Fibroblast of lung (primary cell): Measurements from ENCODE around the gene GRN. TPM values are rescaled to one million over a fixed set of nuclear protein-coding genes. Genes with fewer than 3 reads are reported as not detected.
A peak's percentile ranks its signal among the peaks of the same experiment; 100 is the strongest.
"Not testable (repeated sequence)": the region's sequence is repeated elsewhere in the genome, so short reads cannot be mapped to it uniquely, and the experiment has no call there.

ENCODE experiments used
- DNase-seq, 2 donors: peaks; one replicate each; pipeline versions ENCODE4 v3.0.0 to v3.0.0-alpha.2; 2010; ENCODE audit warnings: low read depth in 2 of 2
- H2AFZ ChIP-seq: 2 replicates; pipeline ENCODE4 v1.5.1; 2012; ENCODE audit warnings: low read length, control low read depth, inconsistent platforms
- H3K27ac ChIP-seq: 2 replicates; pipeline ENCODE4 v1.5.1; 2011; ENCODE audit warnings: low read length, control low read depth; ENCODE audit not compliant: insufficient read depth
- H3K27me3 ChIP-seq: 2 replicates; pipeline ENCODE4 v1.5.1; 2011; ENCODE audit warnings: mild to moderate bottlenecking, low read length; ENCODE audit not compliant: control insufficient read depth, insufficient read depth
- H3K36me3 ChIP-seq: 2 replicates; pipeline ENCODE4 v1.5.1; 2011; ENCODE audit warnings: low read length; ENCODE audit not compliant: control insufficient read depth, insufficient read depth
- H3K4me1 ChIP-seq: 2 replicates; pipeline ENCODE4 v1.5.1; 2011; ENCODE audit warnings: low read length; ENCODE audit not compliant: control insufficient read depth, insufficient read depth; ENCODE audit errors: extremely low read depth
- H3K4me2 ChIP-seq: 2 replicates; pipeline ENCODE4 v1.5.1; 2011; ENCODE audit warnings: low read length, control low read depth; ENCODE audit not compliant: insufficient read depth; ENCODE audit errors: extremely low read depth
- H3K4me3 ChIP-seq, 4 experiments: fragments of 200-600 bp in 1 of 4; sonication (generic) in 1 of 4; replicated peaks in 1 of 4; 2 replicates each; pipeline ENCODE4 v1.5.1; 2011 to 2016; ENCODE audit warnings: low read length in 4 of 4, low read depth in 3 of 4, mild to moderate bottlenecking in 3 of 4, control low read depth in 2 of 4, inconsistent platforms in 1 of 4, mixed read lengths in 1 of 4; ENCODE audit not compliant: insufficient read depth in 1 of 4; ENCODE audit errors: control extremely low read depth in 1 of 4
- H3K79me2 ChIP-seq: 2 replicates; pipeline ENCODE4 v1.5.1; 2012; ENCODE audit warnings: mild to moderate bottlenecking, low read length, inconsistent platforms; ENCODE audit not compliant: control insufficient read depth, insufficient read depth
- H3K9ac ChIP-seq: 2 replicates; pipeline ENCODE4 v1.5.1; 2011; ENCODE audit warnings: mild to moderate bottlenecking, low read length, control low read depth; ENCODE audit not compliant: insufficient read depth
- H3K9me3 ChIP-seq: 2 replicates; pipeline ENCODE4 v1.5.1; 2012; ENCODE audit warnings: low read depth, low read length; ENCODE audit not compliant: control insufficient read depth, insufficient read depth
- H4K20me1 ChIP-seq: 2 replicates; pipeline ENCODE4 v1.5.1; 2011; ENCODE audit warnings: low read length; ENCODE audit not compliant: control insufficient read depth, insufficient read depth; ENCODE audit errors: extremely low read depth
- EZH2 ChIP-seq: IDR thresholded peaks from 2 replicates; pipeline ENCODE4 v1.5.1; 2012; ENCODE audit warnings: low read length, control low read depth, mild to moderate bottlenecking; ENCODE audit errors: missing control alignments
- polyA plus RNA-seq, 2 donors: library from polyadenylated mRNA; depleted of rRNA in 1 of 2; stranded (reverse) in 1 of 2; unstranded in 1 of 2; fragments of >200 nt; gene quantifications; 2 replicates each; pipeline ENCODE4 v1.2.1, GENCODE V29; 2011 to 2012; ENCODE audit warnings: missing spikeins in 1 of 2
- total RNA-seq: library from RNA; depleted of rRNA; stranded (reverse); fragments of >200 nt; gene quantifications from 2 replicates; pipeline ENCODE4 v1.2.1, GENCODE V29; 2014
- TF ChIP-seq, protein P1 (sequence below), 2 donors: IDR thresholded peaks in 1 of 2; conservative IDR thresholded peaks in 1 of 2; 1 replicate in 1 of 2; 2 replicates in 1 of 2; pipeline ENCODE4 v1.5.1; 2011 to 2012; ENCODE audit warnings: low read length in 2 of 2, control low read depth in 1 of 2, inconsistent platforms in 1 of 2, low read depth in 1 of 2, mild to moderate bottlenecking in 1 of 2

GRN gene
- total and polyA plus RNA-seq, 2 donors (not counting 1 experiment from before 2014, with no cell fraction given): 146 to 315 TPM

DNA sequence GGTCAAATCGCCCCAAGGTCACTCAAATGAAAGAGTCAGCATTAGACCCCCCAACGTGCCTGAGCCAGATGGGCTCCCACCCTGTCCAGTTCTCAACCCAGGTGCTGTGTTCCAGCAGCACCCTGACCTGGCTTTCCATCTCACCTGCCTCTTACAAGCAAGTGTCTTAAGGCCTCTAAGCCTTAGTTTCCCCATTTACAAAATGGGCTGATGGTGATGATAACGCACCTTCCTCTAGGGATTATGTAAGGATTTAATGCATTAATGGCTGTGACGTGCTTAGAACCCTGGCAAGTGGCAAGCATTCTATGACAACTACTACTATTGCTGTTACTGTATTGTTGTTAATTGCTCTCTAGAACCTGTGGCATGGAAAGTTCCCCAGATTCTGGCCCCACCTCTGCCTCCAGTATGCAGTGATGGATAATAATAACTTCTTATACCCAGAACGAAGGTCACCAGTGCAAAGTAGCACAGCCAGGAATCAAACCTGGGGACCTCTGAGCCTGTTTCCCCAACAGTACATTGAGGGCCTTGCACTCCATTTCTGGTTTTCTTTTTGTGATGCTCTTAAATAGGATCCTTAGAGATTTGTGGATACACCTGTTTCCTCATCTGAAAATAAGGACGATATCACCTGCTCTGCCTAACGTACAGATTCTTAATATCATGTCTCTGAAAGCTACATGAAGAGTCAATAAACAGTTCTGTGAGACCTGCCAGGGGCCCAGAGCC, 17.2 kb upstream of the GRN start:
- TF ChIP-seq, protein P1, sequence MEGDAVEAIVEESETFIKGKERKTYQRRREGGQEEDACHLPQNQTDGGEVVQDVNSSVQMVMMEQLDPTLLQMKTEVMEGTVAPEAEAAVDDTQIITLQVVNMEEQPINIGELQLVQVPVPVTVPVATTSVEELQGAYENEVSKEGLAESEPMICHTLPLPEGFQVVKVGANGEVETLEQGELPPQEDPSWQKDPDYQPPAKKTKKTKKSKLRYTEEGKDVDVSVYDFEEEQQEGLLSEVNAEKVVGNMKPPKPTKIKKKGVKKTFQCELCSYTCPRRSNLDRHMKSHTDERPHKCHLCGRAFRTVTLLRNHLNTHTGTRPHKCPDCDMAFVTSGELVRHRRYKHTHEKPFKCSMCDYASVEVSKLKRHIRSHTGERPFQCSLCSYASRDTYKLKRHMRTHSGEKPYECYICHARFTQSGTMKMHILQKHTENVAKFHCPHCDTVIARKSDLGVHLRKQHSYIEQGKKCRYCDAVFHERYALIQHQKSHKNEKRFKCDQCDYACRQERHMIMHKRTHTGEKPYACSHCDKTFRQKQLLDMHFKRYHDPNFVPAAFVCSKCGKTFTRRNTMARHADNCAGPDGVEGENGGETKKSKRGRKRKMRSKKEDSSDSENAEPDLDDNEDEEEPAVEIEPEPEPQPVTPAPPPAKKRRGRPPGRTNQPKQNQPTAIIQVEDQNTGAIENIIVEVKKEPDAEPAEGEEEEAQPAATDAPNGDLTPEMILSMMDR (conservative IDR thresholded peaks at IDR 0.05 in 1 of 2, IDR thresholded peaks at IDR 0.05 in 1 of 2; ENCODE audit: low read depth in 1 of 2, low read length in 2 of 2): no peak
- no peak for TF ChIP-seq EZH2
- Histone ChIP-seq H3K4me2 (no peak overlapping the region), H3K27ac (no peak overlapping the region), H3K27me3 (no peaks in the 10 kb centered on the region), H3K79me2 (peaks cover 6% of the 10 kb centered on the region), H3K36me3 (no peaks in the 10 kb centered on the region), H2AFZ (no peak overlapping the region), H4K20me1 (no peaks in the 10 kb centered on the region), H3K9ac (no peak overlapping the region), H3K9me3 (no peaks in the 10 kb centered on the region), H3K4me1 (peaks cover 2% of the 10 kb centered on the region), H3K4me3 (no peak overlapping the region)
- no peak for DNase-seq

DNA sequence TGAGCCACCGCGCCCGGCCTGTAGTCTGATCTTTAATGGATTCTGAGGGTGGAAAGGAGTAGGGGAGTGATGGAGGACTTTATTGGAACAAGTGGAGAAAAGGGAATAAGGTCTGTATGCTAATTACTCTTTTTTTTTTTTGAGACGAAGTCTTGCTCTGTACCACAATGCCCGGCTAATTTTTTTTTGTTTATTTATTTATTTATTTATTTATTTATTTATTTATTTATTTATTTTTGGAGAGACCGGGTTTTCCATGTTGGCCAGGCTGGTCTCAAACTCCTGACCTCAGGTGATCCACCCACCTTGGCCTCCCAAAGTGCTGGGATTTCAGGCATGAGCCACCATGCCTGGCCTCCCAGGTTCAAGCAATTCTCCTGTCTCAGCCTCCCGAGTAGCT, 15.6 kb upstream of the GRN start:
- DNase-seq, H3K9me3 ChIP-seq: not testable (repeated sequence)

DNA sequence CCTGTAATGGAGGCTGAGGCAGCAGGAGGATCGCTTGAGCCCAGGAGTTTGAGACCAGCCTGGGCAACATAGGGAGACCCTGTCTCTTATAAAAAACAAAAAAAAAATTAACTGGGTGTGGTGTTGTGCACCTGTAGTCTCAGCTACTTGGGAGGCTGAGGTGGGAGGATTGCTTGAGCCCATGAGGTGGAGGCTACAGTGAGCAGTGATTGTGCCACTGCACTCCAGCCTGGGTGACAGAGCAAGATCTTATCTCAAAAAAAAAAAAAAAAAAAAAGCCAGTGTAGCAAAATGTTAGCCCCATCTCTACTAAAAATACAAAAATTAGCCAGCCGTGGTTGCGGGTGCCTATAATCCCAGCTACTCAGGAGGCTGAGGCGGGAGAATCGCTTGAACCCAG, 14.8 kb upstream of the GRN start:
- H3K79me2 ChIP-seq, H3K9me3 ChIP-seq, H3K4me1 ChIP-seq, H3K36me3 ChIP-seq, H2AFZ ChIP-seq, H3K27me3 ChIP-seq, H3K27ac ChIP-seq, H3K9ac ChIP-seq, DNase-seq, H4K20me1 ChIP-seq, H3K4me2 ChIP-seq, H3K4me3 ChIP-seq: not testable (repeated sequence)

More for the DNA sequence above, 15.6 kb upstream of the GRN start:
- not testable (repeated sequence) for H3K27me3 ChIP-seq, H3K36me3 ChIP-seq, H3K9ac ChIP-seq, H3K4me1 ChIP-seq, H2AFZ ChIP-seq, H4K20me1 ChIP-seq, H3K27ac ChIP-seq, H3K79me2 ChIP-seq, H3K4me2 ChIP-seq, H3K4me3 ChIP-seq

DNA sequence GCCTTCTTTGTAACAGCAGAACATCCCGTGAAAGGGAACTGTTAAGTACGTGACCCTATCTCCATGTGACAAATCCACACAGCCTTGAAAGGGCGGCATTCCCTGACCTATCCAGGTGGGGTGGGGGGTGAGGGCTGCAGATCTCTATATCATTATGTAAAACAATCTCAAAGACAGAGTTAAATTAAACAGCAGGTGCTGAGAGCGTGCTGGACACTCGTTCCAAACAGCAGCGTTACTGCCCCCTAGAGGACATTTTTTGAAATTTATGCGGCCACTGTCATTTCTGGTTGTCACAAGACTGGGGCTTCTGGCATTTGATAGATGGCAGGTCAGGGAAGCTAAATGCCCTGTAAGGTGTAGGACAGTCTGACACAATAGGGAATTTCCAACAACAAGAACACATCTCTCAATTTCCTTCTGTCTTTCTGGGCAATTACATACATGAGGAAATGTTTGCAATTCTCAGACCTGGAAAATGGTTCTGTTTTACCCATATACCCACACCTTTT, 13.8 kb upstream of the GRN start:
- H3K9me3 ChIP-seq: no peaks in the 10 kb centered on the region
- no peak overlapping the region for H3K4me3 ChIP-seq
- no peak overlapping the region for H3K9ac ChIP-seq
- H2AFZ ChIP-seq: no peak overlapping the region
- no peak overlapping the region for H3K27ac ChIP-seq
- no peaks in the 10 kb centered on the region for H3K79me2 ChIP-seq
- H3K4me1 ChIP-seq: no peaks in the 10 kb centered on the region
- no peaks in the 10 kb centered on the region for H4K20me1 ChIP-seq
- no peaks in the 10 kb centered on the region for H3K36me3 ChIP-seq
- DNase-seq: peak; percentile 38 to 72
- H3K4me2 ChIP-seq: no peak overlapping the region
- no peaks in the 10 kb centered on the region for H3K27me3 ChIP-seq
- TF ChIP-seq, protein P1 (conservative IDR thresholded peaks at IDR 0.05 in 1 of 2, IDR thresholded peaks at IDR 0.05 in 1 of 2; ENCODE audit: low read depth in 1 of 2, low read length in 2 of 2): peak; percentile 68 to 75
- TF ChIP-seq EZH2: no peak
